ENCODE results near the gene LRRC8D. TPM values are rescaled to one million over a fixed set of nuclear protein-coding genes. Genes with fewer than 3 reads are reported as not detected.

LRRC8D gene
- total and polyA plus RNA-seq, 9 of the 15 experiments (the other 6 are each of a cell fraction or from before 2014, with no cell fraction given), result 3.4 to 53.9 (median 15.9) TPM

- Histone ChIP-seq H3K9ac (ENCODE audit: insufficient read depth in 1 of 2, low read depth in 2 of 2, low read length in 2 of 2) (peak overlapping the region in 1 of 2 experiments; percentile 35; a peak in 1 of 4 replicates), H3K27me3 (ENCODE audit: control insufficient read depth in 2 of 2, insufficient read depth in 2 of 2, low read length in 2 of 2) (no peaks in the 10 kb centered on the region), H3K9me1 (ENCODE audit: control insufficient read depth, insufficient read depth, low read length) (no peaks in the 10 kb centered on the region), H3K36me3 (ENCODE audit: control insufficient read depth, insufficient read depth, low read length) (peaks cover 20% of the 10 kb centered on the region), H2AFZ (ENCODE audit: low read depth, low read length) (no peak overlapping the region), H3K27ac (ENCODE audit: extremely low read depth, low read depth, low read length) (peak overlapping the region; percentile 46; the same call in 1 of the 3 replicates), H3K4me1 (replicated peaks in 1 of 2; ENCODE audit: control insufficient read depth in 2 of 2, insufficient read depth in 2 of 2, low read length in 2 of 2) (peaks cover 20 to 81% of the 10 kb centered on the region in 2 experiments), H3K4me3 (no peak overlapping the region), H3K4me2 (ENCODE audit: insufficient read depth, low read length) (peak overlapping the region; percentile 39; the same call in 1 of the 2 replicates), H3K9me3 (replicated peaks; ENCODE audit: control insufficient read depth, insufficient read depth, low read depth, low read length) (peaks cover under 1% of the 10 kb centered on the region), H4K20me1 (replicated peaks; ENCODE audit: control insufficient read depth, insufficient read depth, low read length) (no peaks in the 10 kb centered on the region), H3K79me2 (ENCODE audit: control insufficient read depth, insufficient read depth, low read length) (peaks cover 78% of the 10 kb centered on the region)
- ChIA-PET CTCF (ENCODE audit: low intra/inter-chr PET ratio) (no interaction called here), POLR2A (interaction anchor here (0.6 kb wide), 1 partner anchor 168 kb away, joined by 3 read pairs; no protein-coding TSS in a partner anchor)
- in situ Hi-C loops (cut with MboI), result no loop called here
- DNase-seq (ENCODE audit: extremely low read depth in 1 of 4, low spot score in 3 of 4) (no peak), ATAC-seq (peak; percentile 22; the same call in 2 of the 3 replicates), FAIRE-seq (peak; percentile 15)
- BruUV-seq (replicated peaks), result no TSS peak
- intact Hi-C loops (cut with micrococcal nuclease), result no loop called here
- WGBS (ENCODE audit: insufficient coverage, low coverage, missing lambda C conversion rate), result 57% methylated on average over 2 of the region's 2 CpGs
- TF ChIP-seq IRF2 (CRISPR knock-in tag; IDR thresholded peaks at IDR 0.05), result no peak
- TF ChIP-seq WHSC1 (IDR thresholded peaks at IDR 0.05; ENCODE audit: low read length), result no peak
- TF ChIP-seq ZNF551 (CRISPR knock-in tag; IDR thresholded peaks at IDR 0.05), result no peak
- TF ChIP-seq PCBP2 (IDR thresholded peaks at IDR 0.05; ENCODE audit: low read depth, low read length, poor library complexity, severe bottlenecking), result no peak
- no peak for TF ChIP-seq SMARCC2 (IDR thresholded peaks at IDR 0.05; ENCODE audit: low read depth)
- no peak for TF ChIP-seq LCOR (CRISPR knock-in tag; IDR thresholded peaks at IDR 0.05)
- no peak for TF ChIP-seq CEBPG (CRISPR knock-in tag; IDR thresholded peaks at IDR 0.05)
- TF ChIP-seq CEBPG (tag; conservative IDR thresholded peaks at IDR 0.05 in 1 of 2, IDR thresholded peaks at IDR 0.05 in 1 of 2), result peak in 1 of 2 experiments; percentile 23; a peak in 1 of 4 replicates
- TF ChIP-seq EHMT2 (IDR thresholded peaks at IDR 0.05), result no peak
- no peak for TF ChIP-seq ZNF518B (CRISPR knock-in tag; IDR thresholded peaks at IDR 0.05)
- TF ChIP-seq ZNF324 (CRISPR knock-in tag; IDR thresholded peaks at IDR 0.05), result no peak
- TF ChIP-seq ARID1B (IDR thresholded peaks at IDR 0.05), result no peak
- TF ChIP-seq OTX1 (CRISPR knock-in tag; IDR thresholded peaks at IDR 0.05), result no peak
- peak; percentile 31; the same call in 1 of the 2 replicates for TF ChIP-seq SOX6 (IDR thresholded peaks at IDR 0.05)
- no peak for TF ChIP-seq NEUROD1 (IDR thresholded peaks at IDR 0.05; ENCODE audit: borderline replicate concordance, low read depth, low read length, partially characterized antibody)
- no peak for TF ChIP-seq CBFB (CRISPR knock-in tag; IDR thresholded peaks at IDR 0.05)
- no peak for TF ChIP-seq ATF2 (CRISPR knock-in tag; IDR thresholded peaks at IDR 0.05)
- TF ChIP-seq JUND (IDR thresholded peaks at IDR 0.05; ENCODE audit: borderline replicate concordance, low read depth, low read length), result 0 out of 2 replicates have a peak, but pooled peaks have one; percentile 10
- no peak for TF ChIP-seq JUND (tag; IDR thresholded peaks at IDR 0.05; ENCODE audit: borderline replicate concordance, low read depth, low read length)
- TF ChIP-seq TAF1 (IDR thresholded peaks at IDR 0.05; ENCODE audit: control insufficient read depth, extremely low read depth, insufficient read depth, low read length, severe bottlenecking), result no peak
Measured at GRCh38 chr1:89887270-89887669, 66.4 kb downstream of the LRRC8D start.
